ENCODE data around the gene LRRC3. TPM values are rescaled to one million over a fixed set of nuclear protein-coding genes. Genes with fewer than 3 reads are reported as not detected.

The LRRC3 gene
- total and polyA plus RNA-seq, 2 of the 8 experiments (the other 6 are each of a cell fraction or from before 2014, with no cell fraction given), result 3.1 to 5.4 TPM

GRCh38 chr21:44439211-44439600 is 16.1 kb upstream of the LRRC3 start (continued):
- TF ChIP-seq RNF2 (IDR thresholded peaks at IDR 0.05; ENCODE audit: borderline replicate concordance, low read depth, low read length, missing control alignments, poor library complexity, severe bottlenecking), result no peak

Data from H1 (cell line).